GM18861 (cell line): ENCODE measurements around the gene CDC42EP2.
"Not testable (repeated sequence)": the region's sequence is repeated elsewhere in the genome, so short reads cannot be mapped to it uniquely, and the experiment has no call there.

Source experiments
- ATAC-seq: cut with Tn5 transposase; IDR thresholded peaks from one replicate; pipeline ENCODE4 v1.9.1; 2021; ENCODE audit not compliant: unreplicated experiment

CDC42EP2 gene

GRCh38 chr11:65317025-65317786 is 2.5 kb downstream of the CDC42EP2 start:
- ATAC-seq: no peak

DNA sequence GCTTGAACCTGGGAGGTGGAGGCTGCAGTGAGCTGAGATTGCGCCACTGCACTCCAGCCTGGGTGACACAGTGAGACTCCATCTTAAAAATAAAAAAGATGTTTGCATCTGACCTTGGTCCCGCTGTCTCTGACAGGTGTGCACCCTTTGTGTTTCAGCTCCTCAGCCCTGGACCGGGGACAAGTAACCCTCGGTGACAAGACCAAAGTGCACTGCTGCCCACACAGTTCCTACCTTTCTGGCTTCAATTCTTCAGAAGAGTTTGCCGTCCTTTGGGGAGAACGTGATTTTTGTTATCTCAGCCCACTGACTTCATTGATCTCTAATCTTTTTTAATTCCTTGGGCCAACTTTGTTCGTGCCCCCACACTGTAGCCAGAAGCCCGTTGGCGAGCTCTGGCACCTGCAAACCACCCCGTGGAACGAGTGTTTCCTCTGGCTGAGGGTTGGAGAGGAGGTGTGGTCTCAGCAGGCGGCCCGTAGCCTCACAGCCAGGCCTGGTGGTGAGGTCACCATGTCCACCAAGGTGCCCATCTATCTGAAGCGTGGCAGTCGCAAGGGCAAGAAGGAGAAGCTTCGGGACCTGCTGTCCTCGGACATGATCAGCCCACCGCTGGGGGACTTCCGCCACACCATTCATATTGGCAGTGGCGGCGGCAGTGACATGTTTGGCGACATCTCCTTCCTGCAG is 5.9 kb downstream of the CDC42EP2 start:
- ATAC-seq: no peak

GRCh38 chr11:65321076-65321475 is 6.4 kb downstream of the CDC42EP2 start:
- ATAC-seq: no peak

- no peak for ATAC-seq
Observed at GRCh38 chr11:65321828-65322485, 7.3 kb downstream of the CDC42EP2 start.

DNA sequence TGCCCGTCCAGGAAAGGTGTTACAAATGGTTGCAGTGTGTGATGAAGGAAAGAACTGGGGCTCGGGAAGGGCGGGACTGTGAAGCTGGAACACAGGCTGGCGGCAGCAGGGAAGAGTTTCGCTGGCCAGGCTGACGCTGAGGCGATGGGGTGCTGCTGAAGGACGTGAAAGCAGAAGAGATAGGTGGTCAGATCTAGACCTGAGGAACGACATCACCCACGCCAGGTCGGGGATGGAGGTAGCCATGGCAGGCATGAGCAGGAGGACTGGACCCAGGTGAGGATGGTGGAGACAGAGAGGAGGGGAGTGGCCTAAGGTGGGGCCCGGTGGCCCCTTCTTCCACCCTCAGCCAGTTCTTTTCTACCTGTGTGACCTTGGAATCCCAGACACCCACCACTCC is 9.1 kb downstream of the CDC42EP2 start:
- ATAC-seq: no peak

- no peak for ATAC-seq
Observed at GRCh38 chr11:65325435-65325834, 10.8 kb downstream of the CDC42EP2 start.

- ATAC-seq: no peak
Observed at GRCh38 chr11:65327021-65327420, 12.4 kb downstream of the CDC42EP2 start.

DNA sequence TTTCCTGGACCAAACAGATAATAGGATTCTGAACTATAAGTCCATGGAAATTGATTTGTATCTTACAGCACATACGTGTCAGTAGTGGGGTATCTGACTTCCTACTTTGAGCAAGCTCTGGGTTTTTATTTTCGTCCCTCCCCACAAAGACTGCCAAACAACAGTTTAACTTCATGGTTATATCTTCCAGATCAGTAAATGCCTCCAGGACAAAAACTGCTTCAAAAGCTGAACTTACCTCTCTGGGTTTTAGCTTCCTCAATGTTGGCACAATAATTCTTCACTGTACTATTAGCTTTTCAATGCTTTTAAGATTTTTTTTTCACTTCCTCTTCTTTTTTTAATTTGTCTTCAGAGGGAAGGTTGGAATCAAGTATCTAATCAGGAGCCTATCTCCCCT is 14.8 kb downstream of the CDC42EP2 start:
- ATAC-seq: no peak

- ATAC-seq: no peak
Observed at GRCh38 chr11:65329944-65330403, 15.3 kb downstream of the CDC42EP2 start.

DNA sequence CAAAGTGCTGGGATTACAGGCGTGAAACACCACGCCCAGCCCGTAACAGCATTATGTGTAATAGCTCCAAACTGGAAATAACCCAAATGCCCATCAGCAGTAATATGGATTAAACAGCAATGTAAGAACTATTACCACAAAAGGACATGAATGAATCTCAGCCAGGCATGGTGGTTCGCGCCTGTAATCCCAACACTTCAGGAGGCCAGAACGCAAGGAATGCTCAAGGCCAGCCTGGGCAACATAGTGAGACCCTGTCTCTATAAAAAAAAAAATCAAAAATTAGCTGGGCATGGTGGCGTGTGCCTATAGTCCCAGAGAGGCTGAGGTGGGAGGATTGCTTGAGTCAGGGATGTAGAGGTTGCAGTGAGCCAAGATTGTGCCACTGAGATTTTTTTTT is 15.9 kb downstream of the CDC42EP2 start:
- ATAC-seq: no peak

GRCh38 chr11:65332591-65332990 is 17.9 kb downstream of the CDC42EP2 start:
- not testable (repeated sequence) for ATAC-seq

DNA sequence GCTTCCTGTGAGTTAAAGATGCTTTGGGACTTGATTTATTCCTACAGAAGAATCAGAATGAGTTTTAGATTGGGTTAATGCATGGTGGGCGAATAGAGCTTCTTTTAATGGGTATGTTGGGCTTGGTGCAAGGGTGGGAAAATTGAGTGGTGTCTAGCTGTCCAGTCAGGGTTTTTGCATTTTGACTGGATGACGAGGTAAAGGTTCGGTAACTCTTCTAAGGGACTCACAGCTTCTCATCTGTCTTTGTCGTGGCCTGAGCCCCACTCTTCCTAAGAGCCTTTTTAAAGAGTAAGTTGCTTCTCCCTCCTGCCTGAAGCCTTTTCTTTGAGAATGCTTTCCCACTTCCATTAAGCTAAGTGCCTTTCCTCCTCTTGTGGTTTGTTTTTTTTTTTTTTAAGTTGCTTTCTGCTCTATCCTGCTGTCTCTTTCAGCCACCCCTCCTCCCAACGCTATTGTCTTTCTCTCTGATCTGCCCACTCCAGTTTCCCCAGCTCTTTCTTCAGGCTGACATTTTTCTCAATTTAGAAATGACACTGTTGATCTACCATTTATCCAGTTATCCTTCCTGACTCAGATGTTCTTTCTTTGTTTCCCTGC is 20.1 kb downstream of the CDC42EP2 start:
- ATAC-seq: no peak

- ATAC-seq: no peak
Observed at GRCh38 chr11:65338676-65339075, 24.0 kb downstream of the CDC42EP2 start.

DNA sequence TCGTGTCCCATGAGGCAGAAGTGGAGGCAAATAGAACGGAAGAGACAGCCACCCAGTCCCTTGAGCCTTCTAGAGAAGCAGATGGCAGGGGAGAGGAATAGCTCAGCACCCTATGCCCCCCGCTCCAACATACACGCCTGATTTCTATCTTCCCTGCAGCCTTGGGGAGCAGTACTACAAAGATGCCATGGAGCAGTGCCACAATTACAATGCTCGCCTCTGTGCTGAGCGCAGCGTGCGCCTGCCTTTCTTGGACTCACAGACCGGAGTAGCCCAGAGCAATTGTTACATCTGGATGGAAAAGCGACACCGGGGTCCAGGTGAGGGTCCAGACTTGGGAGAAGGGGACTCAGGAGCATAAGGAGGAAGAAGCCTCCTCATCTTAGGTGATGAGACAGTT is 25.6 kb downstream of the CDC42EP2 start:
- ATAC-seq: no peak

DNA sequence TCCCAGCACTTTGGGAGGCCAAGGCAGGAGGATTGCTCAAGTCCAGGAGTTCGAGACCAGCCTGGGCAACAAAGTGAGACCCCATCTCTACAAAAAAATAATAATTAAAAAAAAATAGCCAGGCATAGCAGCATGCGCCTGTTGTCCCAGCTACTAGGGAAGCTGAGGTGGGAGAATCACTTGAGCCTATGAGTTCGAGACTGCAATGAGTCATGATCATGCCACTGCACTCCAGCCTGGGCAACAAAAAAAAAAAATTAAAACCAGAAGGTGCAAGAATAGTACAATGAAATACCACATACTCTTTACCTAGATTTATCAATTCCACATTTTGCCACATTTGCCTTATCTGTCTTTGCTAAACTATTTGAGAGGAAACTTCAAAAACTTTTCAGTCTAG is 27.2 kb downstream of the CDC42EP2 start:
- no peak for ATAC-seq

GRCh38 chr11:65351511-65351910 is 36.8 kb downstream of the CDC42EP2 start:
- no peak for ATAC-seq

- ATAC-seq: no peak
Observed at GRCh38 chr11:65352783-65353182, 38.1 kb downstream of the CDC42EP2 start.

DNA sequence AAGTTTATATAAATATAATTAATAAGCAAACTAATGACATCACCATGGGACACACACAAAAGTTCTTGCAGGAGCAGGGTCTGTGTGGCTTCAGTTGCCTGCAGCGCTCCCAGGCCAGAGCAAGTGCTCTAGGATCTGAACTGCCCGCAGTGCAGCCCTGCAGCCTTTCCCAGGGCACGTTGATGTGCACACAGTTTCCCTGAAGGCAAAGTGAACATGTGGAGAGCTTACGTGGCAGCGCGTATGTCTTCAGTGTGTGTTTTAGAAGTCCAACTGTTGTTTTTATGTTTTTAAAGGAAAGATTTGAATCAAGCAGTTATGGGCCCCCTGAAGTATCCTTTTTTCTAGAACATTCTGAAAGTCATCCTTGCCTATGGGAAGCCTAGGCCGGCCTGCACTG is 38.7 kb downstream of the CDC42EP2 start:
- ATAC-seq: no peak

- no peak for ATAC-seq
Observed at GRCh38 chr11:65353900-65354264, 39.2 kb downstream of the CDC42EP2 start.

- ATAC-seq: peak; percentile 59
Observed at GRCh38 chr11:65354265-65355012, 39.8 kb downstream of the CDC42EP2 start, which contains the start of gene TIGD3. TSS of gene TIGD3 (plus strand) at chr11:65354751. CDS start at chr11:65355809, 1,058 bp downstream.
